ENCODE data around the gene SLC22A31.

DNA sequence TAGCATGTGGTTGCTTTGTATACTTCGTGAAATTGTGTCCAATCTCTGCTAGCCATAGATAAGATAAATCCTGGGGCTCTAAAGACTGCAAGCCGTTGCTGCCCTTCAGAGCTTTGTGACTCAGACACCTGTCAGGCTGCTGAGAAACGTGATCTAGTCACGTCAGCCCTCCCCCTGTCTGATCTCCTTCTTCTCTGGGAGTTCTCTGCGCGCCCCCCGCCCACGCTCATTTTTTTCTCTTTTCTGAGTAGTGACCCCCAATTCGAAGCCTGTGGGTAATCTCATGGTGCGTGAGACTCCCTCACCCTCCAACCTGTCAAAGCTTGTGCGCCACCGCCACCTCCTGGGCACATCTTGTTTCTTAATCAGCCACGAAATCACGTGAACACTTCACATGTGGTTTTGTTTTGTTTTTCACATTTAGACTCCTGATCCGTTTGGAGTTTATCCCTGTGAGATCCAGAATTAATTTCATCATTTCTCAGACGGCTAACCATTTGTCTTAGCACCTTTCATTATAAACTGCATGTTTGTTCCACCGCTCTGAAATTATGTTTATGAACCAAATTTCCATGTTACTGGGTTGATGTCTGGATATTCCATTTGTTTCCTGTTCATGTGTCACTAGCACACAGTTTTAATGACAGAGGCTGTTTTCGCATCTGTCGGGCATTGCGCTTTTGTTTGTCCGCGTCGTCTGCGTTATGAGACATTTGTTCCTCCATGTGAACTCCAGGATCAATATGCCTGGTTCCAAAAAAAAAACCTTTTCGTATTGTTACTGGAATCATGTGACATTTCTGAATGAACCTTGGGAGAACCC is 16.2 kb upstream of the SLC22A31 start:
- no peak for TF ChIP-seq EZH2phosphoT487 (IDR thresholded peaks at IDR 0.05; ENCODE audit: borderline replicate concordance, low read depth, low read length)
- TF ChIP-seq, protein P1, sequence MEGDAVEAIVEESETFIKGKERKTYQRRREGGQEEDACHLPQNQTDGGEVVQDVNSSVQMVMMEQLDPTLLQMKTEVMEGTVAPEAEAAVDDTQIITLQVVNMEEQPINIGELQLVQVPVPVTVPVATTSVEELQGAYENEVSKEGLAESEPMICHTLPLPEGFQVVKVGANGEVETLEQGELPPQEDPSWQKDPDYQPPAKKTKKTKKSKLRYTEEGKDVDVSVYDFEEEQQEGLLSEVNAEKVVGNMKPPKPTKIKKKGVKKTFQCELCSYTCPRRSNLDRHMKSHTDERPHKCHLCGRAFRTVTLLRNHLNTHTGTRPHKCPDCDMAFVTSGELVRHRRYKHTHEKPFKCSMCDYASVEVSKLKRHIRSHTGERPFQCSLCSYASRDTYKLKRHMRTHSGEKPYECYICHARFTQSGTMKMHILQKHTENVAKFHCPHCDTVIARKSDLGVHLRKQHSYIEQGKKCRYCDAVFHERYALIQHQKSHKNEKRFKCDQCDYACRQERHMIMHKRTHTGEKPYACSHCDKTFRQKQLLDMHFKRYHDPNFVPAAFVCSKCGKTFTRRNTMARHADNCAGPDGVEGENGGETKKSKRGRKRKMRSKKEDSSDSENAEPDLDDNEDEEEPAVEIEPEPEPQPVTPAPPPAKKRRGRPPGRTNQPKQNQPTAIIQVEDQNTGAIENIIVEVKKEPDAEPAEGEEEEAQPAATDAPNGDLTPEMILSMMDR (conservative IDR thresholded peaks at IDR 0.05; ENCODE audit: low read length): peak; percentile 94
